ENCODE data around the gene PRKCA.
"Not testable (repeated sequence)": the region's sequence is repeated elsewhere in the genome, so short reads cannot be mapped to it uniquely, and the experiment has no call there.

PRKCA gene

DNA sequence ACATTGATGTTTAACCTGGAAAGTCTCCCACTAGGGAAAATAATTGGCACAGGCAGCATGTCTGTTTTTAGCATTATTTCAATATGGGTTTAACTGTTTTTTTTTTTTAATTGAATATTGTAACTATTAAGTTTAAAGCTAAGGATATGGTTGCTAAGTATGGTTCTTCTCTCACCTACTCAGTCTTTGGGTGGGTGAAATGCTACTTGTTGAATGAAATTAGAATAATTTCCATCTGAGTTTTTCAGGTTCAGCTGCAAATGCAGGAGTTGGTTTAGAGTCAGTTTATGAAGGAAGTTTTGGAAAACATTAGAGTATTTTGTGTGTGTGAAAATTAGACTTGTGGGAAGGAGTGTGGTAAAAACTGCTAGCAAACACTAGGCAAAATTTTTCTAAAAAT is 93.5 kb downstream of the PRKCA start:
- DNase-seq, result no peak

DNA sequence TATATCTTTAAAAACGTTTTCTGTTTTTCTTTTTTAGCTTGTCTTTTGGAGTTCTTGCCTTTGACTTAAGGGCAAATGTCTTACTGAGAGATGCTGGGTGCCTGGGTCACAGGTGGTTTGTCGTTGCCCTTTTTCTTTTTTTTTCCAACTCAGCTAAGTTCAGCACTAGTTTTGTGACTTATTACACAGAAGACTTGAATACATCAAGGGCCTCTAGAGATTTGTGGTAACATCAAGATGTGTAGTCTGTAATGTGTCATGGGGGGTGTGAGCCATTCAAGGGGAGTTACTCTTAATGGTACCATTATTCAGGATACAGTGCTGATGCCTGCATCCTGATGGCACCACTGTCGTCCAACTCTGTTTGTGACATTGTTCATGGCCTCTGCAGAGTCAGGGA is 95.1 kb downstream of the PRKCA start:
- DNase-seq, result no peak

DNA sequence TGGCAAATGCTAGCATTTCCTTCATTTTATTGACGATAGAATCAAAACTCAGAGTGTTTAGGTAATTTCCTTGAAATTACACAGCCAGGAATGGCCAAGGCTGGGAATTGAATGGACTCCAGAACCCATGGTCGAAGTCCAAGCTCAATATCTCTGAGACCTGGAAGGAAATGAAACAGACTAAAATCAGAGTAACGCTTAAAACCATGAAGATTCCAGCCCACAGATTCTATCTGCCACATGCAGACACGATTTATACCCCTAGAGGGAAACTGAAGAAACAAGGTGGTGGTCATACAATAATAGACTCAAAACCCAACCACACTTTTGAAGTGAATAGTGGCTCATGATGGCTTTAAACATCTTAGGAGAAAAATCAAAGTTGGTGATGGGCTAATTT is 95.6 kb downstream of the PRKCA start:
- no peak for DNase-seq

DNA sequence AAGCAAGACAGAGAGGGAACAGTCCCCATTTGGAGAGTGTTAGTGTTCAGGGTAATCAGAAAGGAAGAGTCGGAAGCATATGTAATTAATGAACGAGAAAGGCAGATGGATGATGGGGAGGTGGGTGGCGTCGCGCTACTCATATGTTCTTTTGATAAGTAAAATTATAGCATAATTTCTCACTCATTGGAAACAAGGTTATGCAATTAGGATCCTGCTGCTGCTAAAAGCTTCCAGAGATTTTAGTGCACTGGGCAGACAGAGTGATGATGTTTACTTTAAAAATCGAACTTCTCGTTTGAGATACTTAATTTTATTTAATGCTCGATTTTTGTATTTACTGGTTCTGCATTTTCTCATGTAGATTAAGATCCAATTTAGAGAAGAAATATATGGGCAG is 96.2 kb downstream of the PRKCA start:
- DNase-seq, result no peak

DNA sequence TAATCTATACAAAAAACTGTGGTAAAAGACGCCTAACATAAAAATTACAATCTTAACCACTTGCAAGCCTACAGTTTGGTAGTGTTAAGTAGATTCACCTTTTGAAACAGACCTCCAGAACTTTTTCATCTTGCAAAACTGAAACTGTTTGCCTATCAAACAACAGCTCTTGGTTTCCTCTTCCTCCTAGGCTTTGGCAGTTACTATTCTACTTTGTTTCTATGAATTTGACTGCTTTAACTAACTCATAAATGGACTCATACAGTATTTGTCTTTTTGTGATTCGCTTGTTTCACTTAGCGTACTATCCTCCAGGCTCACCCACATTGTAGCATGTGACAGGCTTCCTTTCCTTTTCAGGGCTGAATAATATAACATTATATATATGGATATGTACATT is 97.0 kb downstream of the PRKCA start:
- DNase-seq, result no peak

DNA sequence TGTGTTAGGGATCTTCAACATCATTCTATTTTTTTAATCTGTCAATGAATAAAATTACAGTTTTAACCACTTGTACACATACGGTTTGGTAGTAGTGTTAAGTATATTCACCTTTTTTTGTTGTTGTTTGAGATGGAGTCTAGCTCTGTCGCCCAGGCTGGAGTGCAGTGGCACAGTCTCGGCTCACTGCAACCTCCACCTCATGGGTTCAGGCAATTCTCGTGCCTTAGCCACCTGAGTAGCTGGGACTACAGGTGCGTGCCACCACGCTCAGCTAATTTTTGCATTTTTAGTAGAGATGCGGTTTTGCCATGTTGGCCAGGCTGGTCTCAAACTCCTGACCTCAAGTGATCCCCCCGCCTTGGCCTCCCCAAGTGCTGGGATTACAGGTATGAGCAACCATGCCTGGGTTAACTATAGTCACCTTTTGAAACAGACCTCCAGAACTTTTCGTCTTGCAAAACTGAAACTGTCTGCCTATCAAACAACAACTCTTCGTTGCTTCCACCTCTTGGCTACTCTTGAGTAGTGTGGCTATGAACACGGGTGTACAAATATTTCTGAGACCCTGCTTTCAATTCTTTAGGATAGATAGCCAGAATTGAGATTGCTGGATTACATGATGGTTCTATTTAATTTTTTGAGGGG is 97.8 kb downstream of the PRKCA start:
- not testable (repeated sequence) for DNase-seq

DNA sequence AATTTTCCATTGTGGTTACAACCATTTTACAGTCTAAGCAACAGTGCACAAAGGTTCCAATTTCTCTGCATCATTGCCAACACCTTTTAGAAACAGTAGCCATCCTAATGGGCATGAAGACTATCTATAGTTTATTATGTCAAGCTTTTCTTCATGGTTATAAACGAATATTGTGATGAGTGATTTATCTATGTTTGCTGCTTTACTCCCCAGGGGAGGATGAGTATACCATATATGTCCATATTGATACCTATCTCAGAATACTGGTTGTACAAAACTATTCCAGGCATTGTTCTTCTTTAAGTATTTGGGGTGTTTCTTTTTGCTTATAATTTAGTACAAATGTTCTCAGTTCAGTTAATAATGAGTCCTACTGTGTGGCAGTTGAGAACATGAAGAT is 98.3 kb downstream of the PRKCA start:
- no peak for DNase-seq

DNA sequence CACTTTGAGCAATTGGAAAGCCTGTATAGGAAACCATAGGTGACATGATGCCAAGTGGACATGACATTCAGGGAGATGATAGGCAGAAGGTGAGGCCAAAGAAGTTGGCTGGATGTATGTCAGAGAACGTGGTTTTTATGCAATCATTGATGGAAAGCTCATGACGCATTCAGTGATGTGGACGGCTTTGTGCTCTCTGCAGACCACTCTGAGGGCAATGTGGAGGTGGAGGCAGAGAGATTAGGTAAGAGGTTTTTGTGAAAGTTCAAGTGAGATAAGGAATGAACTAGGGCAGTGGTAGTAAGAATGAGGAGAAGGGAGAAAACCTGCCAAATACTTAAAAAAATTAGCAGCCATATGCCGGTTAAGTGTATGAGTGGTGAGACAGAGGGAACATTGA is 99.0 kb downstream of the PRKCA start:
- no peak for DNase-seq

DNA sequence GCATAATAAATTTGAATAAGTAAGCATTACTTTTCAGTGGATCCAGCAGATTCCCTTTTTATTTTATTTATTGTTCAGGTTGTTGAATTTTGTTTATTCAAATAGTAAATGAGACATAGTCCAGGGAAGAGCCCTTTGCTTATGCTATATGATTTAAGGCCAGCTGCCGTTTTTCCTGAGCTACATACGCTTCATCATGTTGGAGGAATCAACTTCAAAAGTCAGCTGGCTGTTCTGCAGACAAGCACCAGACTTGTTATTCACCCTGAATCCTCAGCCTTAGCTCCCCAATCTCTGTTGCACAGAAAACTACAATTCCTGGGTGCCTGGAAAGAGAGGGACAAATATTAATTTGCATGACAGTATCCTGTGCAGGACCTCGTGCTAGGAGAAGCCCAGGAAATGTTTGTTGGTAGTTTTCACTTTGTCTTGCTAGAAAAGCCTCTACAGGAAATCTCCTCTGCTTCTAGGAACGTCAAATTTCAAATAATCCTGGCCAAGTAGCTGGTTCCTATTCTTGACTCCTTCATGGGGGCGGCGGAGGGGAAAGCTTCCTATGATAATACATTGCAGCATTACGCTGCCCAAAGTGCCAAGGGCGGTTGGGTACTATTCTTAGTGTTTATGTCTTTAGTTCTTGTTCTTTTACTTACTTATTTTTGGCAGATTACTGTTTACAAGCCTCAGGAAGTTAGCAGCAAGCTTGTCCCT is 101.6 kb downstream of the PRKCA start:
- peak; percentile 31 for DNase-seq

DNA sequence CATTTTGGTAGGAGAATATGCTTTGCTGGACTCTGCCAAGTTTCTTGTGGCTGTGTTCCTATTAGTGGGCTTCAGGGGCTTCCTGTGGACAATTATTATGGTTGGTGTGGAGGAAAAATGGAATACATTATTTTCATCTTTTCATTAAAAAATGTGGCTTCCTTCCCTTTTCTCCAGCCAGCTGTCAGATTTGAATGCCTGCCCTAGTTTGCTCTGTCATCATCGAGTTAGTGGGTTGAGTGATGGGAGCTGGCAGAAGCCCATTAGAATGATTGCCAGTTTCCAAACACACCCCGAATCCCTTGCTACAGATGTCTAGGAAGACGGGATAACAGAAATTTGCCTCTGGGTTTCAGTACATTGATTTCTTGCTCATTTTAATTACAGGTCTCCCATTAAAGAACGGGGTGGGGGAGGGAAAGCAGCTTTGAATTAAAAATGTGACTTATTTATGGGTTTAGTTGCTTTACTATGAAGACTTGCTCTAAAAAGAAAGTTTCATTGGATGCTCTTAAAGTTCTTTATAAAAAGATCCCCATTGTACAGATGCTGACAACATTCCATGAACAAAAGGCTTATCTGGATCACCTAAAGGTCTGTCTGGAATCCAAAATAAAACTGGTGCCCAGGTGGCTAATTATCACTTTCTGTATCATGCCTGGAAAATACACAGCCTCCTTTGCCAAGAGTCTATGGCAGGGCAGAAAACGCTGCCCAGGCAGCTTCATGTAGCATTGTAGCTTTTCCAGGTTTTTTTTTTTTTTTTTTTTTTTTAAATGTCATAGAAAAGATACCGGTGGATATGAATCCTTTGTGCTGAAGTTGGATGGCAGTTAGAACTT is 103.6 kb downstream of the PRKCA start:
- DNase-seq, result no peak

DNA sequence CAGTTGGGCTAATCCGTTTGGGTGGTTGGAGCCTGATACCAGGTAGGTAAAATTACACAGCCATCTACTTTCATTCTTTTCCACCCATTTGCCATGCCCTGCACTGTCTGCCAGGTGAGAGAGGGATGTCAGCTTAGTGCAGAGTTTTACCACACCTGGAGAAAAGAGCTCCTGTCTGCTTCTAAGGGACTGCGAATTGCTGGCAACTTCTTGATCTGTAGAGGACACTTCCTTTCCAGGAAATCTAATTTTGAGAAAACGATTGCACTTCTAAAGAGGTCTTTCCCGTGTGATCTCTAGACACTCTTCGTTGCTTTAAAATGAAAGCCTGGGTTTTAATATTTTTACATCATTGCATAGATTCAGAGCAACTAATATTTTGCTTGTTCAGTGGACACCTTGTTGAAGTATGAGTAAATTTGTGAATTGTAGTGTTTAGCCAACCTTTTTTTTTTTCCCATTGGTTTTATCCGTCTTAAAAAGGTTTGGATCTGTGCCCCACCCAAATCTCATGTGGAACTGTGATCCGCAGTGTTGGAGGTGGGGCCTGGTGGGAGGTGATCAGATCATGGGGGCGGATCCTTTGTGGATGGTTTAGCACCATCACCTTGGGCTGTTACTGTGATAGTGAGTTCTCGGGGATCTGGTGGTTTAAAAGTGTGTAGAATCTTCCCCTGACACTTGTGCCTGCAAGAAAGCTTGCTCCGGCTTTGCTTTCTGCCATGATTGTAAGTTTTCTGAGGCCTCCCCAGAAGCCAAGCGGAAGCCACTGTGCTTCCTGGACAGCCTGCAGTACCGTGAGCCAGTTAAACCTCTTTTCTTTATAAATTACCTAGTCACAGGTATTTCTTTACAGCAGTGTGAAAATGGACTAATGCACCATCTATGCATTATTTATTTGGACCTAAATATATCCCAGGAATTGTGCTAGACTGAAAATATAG is 104.6 kb downstream of the PRKCA start:
- no peak for DNase-seq

DNA sequence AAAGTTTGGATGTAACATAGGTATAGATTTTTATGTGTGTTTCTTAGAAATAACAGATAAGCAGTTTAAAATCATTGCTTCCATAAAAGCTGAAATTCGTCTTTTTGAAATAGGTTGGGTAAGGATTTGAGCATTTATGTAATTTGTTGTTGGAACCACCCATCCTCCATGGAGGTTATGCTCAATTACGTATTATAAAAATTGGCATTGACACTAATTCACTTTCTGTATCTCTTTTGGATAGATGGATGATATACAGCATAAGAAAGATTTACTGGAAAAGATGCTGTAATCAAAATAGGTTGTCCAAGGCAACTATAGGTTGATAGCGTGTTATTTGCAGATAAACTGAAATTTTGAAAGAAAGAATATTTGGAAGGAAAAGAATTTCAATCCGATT is 105.5 kb downstream of the PRKCA start:
- DNase-seq, result no peak

DNA sequence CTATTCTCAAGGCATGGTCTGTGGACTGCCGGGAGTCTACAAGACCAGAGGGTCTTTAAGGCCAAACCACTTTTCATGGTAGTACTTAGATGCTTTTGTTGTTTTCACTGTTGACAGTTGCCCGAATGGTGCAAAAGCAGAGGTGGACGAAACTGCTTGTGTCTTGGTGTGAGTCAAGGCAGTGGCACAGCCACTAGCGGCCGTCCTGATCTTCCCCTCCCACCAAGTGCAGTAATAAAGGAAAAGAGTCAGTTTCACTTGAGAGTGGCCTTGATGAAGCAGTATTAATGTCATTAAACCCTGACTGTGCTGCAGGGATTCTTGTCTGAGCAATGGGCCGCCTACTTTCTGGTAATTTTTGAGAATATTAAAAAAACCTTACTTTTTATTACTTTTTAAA is 109.1 kb downstream of the PRKCA start:
- DNase-seq, result no peak

DNA sequence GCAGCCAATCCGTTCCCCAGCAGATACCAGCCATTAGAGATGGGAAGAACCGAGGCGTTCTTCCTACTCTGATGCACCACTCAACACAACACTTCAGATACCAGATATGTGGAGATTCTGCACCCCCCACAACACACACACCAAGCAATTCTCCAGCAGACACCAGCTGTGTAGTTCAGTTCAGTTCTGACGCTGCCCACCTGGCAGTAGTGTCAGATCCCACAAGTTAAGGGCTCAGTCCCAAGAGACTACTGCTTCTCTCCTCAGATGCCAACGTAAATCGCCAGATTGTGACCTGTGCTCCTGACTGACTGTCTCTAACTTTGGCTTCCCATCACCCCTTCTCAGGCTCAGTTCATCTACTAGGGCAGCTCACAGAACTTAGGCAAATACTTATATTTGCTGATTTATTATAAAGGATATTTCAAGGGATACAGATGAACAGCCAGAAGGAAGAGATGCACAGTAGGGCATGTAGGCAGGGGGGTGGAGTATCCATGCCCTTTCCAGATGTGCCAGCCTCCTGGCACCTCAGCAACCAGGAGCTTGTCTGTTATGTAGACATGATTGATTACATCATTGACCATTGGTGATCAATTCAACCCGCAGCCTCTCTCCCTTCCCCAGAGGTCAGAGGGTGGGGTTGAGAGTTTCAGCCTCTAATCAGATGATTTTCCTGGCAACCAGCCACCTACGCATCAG is 110.6 kb downstream of the PRKCA start:
- DNase-seq, result no peak

DNA sequence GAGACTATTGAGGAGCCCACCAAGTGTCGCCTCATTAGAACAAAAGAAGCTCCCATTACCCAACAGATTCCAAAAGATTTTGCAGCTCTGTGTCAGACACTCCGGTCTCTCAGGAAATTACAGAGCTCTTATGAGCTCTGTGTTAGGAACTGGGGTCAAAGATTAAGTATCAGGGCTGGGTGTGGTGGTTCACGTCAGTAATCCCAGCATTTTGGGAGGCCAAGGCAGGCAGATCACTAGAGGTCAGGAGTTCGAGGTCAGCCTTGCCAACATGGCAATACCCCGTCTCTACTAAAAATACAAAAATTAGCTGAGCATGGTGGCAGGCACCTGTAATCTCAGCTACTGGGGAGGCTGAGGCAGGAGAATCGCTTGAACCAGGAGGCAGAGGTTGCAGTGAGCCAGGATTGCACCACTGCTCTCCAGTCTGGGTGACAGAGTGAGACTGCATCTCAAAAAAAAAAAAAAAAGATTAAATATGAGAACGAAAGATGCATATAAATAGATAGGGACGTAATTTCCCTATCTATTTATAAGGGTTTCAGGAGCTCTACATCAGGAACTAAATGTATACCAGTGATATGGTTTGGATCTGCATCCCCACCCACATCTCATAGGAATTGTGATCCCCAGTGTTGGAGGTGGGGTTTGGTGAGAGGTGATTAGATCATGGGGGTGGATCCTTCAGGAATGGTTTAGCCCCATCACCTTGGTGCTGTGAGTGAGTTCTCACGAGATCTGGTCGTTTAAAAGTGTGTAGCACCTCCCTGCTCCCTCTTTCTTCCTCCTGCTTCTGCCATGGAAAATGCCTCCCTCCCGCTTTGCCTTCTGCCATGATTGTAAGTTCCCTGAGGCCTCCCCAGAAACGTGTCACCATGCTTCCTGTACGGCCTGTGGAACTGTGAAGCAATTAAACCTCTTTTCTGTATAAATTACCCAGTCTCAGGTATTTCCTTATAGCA is 111.4 kb downstream of the PRKCA start:
- no peak for DNase-seq

DNA sequence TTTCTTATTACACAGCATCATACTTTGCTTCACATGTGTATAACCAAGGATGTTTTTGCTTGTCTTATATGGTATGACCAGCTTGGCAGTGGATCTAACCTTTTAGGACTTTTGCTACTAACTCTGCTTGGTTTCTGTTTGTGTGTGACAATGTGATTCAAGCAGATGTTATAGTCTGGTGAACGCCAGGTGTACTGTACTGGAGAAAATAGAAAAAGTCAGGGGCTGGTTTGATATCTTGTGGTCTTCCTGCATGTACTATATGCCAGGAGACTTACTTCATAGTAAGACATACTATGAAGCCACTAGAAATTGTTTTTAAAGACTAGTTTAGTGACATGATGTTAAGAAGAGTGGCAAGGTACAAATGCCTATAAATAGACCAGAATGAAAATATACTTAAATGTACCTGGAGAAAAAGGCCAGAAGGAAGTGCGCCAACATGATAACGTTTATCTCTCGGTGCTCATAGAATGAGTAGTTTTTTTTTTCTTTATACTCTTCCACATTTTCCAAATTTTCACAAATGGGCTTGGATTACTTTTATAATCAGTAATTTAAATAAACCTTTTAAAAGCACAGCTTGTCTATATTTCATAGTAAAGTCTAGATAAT is 112.3 kb downstream of the PRKCA start:
- DNase-seq, result no peak

DNA sequence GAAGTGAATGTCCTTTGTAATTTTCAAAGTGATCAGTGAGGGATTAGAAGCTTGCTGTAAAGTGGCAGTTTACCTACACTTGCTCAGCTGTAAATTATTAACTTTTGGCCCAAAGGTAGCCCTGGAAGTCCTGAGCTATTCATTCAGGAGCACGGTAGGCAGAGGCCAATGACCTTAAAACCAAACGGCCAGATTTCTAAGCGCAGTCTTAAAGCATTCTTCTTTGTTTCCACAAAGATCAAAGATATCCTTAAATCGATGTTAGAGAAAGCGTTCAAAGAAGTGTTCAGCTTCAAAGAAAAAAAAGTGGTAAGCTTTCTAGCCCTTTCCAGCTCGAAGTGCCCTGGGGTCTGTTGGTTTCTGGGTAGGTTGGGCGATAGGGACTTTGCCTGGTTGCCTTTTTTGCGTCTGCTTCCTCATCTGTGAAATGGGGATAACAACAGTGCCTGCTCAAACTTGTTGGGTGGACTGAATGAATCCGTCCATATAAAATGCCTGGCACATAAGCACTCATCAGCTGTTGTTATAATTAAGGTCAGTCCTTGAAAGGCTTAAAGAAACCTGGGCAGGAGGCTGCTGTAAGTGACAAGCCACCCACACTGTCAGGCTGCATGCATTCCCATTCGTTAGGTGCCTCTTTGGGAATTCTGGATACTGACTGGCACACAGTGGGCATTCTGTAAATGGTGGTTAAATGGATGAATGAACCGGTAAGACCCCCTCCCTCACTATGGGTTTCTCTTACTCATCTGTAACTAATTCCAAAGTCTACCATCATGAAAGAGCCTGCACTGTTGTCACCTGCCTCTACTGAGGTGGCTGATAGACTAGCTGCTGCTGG is 113.2 kb downstream of the PRKCA start:
- no peak for DNase-seq

DNA sequence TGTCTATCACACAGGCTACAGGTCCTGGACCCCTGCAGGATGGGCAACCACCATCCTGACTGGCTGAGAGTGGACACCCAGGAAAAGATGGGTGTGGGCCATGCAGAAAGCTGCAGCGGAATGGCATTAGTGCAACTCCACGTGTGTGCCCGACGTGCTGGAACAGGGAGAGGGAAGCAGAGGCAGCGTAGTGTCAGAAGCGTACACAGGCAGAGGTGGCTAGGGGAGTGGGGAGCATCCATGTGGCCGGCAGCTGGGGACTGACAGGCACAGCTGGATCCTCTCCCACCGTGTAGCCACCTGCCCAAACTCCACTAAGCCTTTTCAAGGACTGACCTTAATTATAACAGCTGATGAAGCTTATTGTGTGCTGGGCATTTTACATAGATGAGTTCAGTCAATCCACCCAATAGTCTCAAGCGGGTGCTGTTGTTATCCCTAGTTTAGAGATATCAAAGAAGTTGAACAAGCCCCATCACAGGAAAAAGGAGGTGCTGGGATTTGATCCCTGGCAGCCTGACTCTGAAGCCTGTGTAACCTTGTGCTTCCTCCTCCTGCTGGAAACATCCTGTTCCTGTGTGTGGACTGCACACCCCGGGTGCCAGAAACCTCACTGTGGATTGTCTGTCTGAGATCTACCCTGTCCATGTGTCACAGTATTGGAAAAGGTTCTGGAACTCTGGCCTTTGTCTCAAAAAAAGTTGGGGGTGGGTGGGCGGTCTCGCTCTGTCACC is 114.0 kb downstream of the PRKCA start:
- no peak for DNase-seq

DNA sequence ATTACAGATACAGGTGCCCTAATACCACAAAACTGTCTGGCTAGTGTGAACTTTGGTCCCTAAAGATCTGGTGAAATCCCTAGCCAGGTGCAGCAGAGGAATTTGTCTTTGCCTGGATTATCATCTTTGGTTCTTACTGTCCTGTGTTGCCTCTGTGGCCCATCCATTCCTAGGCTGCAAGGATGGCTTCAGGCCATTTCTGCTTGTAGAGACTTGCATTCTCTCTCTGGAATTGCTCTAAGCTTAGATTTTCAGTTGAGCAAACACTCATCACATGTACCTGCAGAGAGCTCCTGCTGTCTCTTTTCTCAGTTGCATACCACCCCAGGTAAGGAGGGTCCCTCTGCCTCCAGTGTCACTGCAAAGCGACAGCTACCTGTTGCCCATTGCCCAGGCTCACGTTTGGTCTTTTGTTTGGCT is 114.9 kb downstream of the PRKCA start:
- no peak for DNase-seq

Measured in NCI-H526 treated with DMSO at 0.1 percent for 48 hours (cell line).